ENCODE data around the gene PTPRJ.
"Not testable (repeated sequence)": the region's sequence is repeated elsewhere in the genome, so short reads cannot be mapped to it uniquely, and the experiment has no call there.

The PTPRJ gene

GRCh38 chr11:48169717-48170116 is 189.4 kb downstream of the PTPRJ start:
- no peak for DNase-seq

- no peak for DNase-seq
Measured at GRCh38 chr11:48170241-48171233, 190.2 kb downstream of the PTPRJ start.

- peak; percentile 58 to 75 for DNase-seq
Measured at GRCh38 chr11:48172818-48173609, 192.7 kb downstream of the PTPRJ start.

- DNase-seq, result no peak
Measured at GRCh38 chr11:48177661-48178060, 197.3 kb downstream of the PTPRJ start.

- DNase-seq, result no peak
Measured at GRCh38 chr11:48180627-48181026, 200.3 kb downstream of the PTPRJ start.

- no peak for DNase-seq
Measured at GRCh38 chr11:48182860-48183526, 202.6 kb downstream of the PTPRJ start.

GRCh38 chr11:48184452-48184851 is 204.1 kb downstream of the PTPRJ start:
- no peak for DNase-seq

- not testable (repeated sequence) for DNase-seq
Measured at GRCh38 chr11:48190906-48191654, 210.7 kb downstream of the PTPRJ start.

- no peak for DNase-seq
Measured at GRCh38 chr11:48193876-48194275, 213.5 kb downstream of the PTPRJ start.

GRCh38 chr11:48207881-48208280 is 227.5 kb downstream of the PTPRJ start:
- DNase-seq, result no peak

- no peak for DNase-seq
Measured at GRCh38 chr11:48210052-48210451, 229.7 kb downstream of the PTPRJ start.

- DNase-seq, result no peak
Measured at GRCh38 chr11:48216510-48216909, 236.2 kb downstream of the PTPRJ start, which contains the start of gene OR4B1. Gene OR4B1 (plus strand): TSS chr11:48216810. CDS start chr11:48216810, 0 bp downstream.
